Measurements from ENCODE around the gene IFI6.
A peak's percentile ranks its signal among the peaks of the same experiment; 100 is the strongest.
"Not testable (repeated sequence)": the region's sequence is repeated elsewhere in the genome, so short reads cannot be mapped to it uniquely, and the experiment has no call there.

The IFI6 gene, protein sequence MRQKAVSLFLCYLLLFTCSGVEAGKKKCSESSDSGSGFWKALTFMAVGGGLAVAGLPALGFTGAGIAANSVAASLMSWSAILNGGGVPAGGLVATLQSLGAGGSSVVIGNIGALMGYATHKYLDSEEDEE

DNA sequence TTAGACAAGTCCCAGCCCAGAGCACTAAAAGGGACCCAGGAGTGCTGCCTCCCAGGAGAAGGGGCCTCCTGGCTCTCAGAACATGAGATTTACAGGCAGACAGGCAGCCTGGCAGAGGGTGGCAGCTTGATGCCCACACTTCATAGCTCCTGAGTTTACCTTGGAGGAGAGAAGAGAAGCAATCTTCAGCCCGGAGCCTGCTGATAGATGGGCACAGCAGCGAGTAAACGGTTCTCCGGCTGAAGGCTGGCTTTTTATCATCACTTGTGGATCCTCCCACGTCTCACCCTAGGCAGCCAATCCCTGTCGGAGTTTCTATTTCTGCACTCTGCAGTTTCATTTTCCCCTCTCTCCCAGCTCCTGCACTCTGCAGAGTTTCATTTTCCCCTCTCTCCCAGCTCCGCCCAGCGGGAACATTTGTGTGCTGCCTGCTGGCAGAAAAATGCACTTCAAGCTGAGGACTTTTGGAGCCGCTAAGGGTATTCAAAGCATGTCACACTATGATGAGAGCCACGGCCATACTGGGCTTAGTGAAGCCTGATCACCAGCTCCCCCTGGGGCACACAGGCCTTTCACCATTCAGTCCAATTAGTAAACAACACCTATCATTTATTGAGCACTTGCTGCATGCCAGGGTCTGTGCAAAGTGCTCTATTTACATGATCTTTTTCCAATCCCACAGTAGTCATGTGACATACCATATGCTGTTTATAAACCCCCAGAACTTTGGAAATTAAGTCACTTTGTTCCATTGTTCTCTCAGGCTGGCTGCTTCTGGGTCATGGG is at the start of gene IFI6:
TSS of gene IFI6 (minus strand) at position 229 of the 786 bp plus-strand sequence. CDS start 2,878 bp downstream, outside the sequence.
- peak; percentile 80 for DNase-seq (ENCODE audit: low spot score)

DNA sequence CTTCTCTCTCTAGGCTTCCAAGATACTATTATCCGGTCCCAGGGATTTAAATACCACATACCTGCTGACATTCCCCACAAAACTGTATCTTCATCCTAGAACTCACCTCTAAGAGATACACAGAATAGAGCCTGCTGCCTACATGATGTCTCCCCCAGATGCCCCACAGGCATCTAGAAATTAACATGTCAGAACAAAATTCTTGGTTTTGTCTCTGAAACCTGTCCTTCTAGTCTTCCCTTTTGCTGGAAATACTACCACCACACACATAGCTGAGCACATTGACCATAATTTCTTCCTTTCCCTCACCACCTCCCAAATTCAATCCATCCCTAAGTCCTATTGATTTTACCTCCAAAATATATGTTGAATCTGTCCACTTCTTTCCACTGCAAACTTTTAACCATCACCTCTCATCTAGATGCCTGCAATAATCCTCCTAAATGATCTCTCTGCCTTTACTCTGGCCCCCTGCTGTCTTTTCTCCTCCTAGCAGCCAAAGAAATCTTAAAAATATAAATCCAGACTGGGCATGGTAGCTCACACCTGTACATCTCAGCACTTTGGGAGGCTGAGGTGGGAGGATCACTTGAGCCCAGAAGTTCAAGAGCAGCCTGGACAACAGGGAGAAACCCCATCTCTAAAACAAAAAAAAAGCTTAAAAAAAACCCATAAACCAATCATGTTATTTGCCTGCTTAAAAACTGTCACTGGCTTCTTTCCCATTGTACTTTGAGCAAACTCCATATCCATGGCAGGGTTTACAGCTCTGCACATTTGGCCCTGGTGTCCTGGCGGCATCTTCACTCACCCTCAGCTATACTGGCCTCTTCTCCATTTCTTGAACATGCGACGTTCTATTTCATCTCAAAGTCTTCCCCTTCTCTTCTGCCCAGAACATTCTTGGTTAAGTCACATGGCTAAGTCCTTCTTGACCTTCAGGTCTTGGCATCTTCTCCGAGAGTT is 47.6 kb upstream of the IFI6 start:
- no peak for DNase-seq (ENCODE audit: low spot score)

DNA sequence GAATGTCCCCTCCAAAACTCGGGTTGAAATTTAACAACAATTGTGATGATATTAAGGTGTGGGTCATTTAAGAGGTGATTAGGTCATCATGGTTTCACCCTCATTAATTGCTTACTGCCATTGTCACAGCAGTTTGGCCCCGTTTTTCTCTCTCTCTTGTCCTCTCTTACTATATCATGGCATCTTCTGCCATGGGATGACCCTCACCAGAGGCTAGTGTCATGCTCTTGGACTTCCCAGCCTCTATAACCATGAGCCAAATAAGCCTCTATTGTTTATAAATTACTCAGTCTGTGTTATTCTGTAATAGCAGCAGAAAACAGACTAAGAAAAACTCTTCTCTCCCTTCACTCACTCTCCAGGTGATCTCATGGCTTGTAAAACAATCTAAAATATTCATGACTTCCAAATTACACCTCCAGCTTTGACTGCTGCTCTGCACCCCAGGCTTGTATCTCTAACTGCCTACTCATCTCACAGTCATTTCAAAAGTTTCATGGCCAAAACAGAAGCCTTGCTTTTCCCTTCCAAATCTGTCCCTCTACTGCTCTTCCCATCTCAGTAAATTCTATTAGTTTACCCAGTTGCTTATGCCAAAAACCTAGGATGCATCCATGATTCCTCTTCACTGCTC is 44.4 kb upstream of the IFI6 start:
- DNase-seq (ENCODE audit: low spot score) = no peak

DNA sequence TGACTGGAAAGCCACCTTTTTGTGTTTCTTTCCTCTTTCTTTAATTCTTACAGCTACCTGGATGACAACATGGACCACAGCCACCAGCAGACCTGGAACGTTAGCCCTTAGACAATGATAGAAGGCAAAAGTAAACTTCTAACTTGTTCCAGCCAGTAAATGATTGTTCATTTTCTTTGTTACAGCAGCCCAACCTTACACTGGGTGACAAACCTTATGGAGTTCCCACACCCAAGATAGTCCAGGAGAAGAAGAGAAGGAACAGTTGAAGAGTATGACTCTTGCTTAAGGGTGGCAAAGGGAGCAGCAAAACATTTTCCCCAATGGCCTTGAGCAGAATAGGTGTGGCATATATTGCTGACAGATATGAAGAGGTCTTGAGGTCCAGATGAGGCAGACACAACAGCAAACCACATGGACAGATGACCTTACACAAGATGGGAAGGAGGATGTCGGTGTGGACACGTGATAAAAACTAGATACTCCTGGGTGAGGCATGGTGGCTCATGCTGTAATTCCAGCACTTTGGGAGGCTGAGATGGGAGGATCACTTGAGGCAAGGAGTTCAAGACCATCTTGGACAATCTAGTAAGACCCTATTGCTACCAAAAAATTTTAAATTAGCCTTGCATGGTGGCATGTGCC is 42.0 kb upstream of the IFI6 start:
- no peak for DNase-seq (ENCODE audit: low spot score)

DNA sequence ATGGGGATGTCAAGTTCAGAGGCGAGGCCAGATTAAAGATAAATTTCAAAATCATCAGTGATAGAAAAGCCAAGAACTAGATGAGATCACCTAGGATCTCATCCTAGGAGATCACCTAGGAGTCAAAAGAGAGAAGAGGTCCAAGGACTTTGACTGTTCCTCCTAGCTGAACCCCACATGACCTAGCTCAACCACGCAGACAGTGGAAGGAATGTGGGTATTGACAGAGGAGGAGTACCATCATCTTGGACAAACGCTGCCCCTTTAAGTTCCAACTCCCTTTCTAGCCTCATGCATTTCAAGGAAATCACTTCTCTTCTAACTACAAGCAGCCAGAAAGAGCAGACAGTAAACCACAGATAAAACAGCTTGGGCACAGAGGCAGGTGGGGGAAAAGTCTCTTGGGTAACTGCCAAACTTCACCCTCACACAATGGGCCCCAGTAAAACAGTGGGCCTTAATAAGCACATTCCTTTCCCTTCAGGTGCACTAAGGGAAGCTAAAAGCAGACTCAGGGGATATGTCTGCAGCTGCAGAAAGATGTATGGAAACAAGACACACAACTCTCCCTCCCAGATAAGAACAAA is 41.2 kb upstream of the IFI6 start:
- DNase-seq (ENCODE audit: low spot score) = no peak

DNA sequence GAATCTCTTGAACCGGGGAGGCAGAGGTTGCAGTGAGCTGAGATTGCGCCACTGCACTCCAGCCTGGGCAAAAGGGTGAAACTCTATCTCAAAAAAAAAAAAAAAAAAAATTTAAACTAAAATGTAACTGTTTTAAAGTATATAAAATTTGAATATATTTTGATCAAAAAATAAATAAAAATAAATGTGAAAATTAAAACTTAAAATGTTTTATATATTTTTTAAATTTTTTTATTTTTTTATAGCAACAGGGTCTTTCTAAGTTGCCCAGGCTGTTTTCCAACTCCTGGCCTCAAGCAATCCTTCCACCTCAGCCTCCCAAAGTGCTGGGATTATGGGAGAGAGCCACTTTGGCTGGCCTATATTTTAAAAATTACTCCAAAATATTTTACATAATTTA is 38.6 kb upstream of the IFI6 start:
- no peak for DNase-seq (ENCODE audit: low spot score)

DNA sequence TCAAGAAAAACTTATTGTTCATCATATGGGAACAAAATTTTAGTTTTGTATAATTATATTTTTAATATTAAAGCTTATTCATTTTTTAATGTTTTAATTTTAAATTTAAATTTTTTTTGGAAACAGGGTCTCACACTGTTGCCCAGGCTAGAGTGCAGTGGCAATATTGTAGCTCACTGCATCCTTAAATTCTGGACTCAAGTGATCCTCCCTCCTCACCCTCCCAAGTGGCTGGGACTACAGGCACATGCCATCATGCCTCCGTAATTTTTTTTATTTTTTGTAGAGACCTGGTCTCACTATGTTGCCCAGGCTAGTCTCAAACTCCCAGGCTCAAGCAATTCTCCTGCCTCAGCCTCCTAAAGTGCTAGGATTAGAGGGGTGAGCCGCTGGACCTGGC is 33.6 kb upstream of the IFI6 start:
- no peak for DNase-seq (ENCODE audit: low spot score)

DNA sequence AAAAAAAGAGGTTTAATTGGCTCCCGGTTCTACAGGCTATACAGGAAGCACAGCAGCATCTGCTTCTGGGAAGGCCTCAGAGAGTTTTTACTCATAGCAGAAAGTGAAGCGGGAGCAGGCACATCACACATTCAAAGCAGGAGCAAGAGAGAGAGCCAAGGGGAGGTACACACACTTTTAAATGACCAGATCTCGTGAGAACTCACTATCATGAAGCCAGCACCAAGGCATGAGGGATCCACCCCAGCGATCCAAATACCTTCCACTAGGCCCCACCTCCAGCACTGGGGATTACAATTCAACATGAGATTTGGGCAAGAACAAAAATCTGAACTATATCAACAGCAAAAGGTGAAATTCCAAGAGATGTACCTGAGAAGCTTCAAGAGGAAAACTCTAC is 33.0 kb upstream of the IFI6 start:
- DNase-seq (ENCODE audit: low spot score) = no peak

DNA sequence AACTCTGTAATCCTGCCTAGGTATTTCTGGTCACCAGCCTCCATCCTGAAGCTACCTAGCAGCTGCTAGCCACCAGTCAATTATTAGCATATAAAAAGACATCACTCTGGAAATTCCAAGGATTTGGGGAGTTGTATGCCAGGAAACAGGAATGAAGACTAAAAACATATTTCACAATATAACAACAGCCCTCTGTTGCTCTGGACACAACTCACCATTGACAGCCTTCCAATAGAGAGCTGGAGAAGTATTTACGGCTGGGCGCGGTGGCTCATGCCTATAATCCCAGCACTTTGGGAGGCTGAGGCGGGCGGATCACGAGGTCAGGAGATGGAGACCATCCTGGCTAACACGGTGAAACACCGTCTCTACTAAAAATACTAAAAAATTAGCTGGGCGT is 24.8 kb upstream of the IFI6 start:
- DNase-seq (ENCODE audit: low spot score) = not testable (repeated sequence)

DNA sequence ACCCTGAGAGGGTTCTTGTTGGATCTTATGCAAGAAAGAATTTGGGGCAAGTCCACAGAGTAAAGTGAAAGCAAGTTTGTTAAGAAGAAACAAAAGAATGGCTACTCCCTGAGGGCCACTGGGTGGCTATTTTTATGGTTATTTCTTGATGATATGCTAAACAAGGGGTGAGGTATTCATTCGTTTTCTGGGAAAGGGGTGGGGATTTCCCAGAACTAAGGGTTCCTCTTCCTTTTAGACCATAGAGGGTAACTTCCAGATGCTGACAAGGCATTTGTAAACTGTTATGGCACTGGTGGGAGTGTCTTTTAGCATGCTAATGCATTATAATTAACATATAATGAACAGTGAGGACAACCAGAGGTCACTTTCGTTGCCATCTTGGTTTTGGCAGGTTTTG is 18.2 kb upstream of the IFI6 start:
- DNase-seq (ENCODE audit: low spot score) = no peak

DNA sequence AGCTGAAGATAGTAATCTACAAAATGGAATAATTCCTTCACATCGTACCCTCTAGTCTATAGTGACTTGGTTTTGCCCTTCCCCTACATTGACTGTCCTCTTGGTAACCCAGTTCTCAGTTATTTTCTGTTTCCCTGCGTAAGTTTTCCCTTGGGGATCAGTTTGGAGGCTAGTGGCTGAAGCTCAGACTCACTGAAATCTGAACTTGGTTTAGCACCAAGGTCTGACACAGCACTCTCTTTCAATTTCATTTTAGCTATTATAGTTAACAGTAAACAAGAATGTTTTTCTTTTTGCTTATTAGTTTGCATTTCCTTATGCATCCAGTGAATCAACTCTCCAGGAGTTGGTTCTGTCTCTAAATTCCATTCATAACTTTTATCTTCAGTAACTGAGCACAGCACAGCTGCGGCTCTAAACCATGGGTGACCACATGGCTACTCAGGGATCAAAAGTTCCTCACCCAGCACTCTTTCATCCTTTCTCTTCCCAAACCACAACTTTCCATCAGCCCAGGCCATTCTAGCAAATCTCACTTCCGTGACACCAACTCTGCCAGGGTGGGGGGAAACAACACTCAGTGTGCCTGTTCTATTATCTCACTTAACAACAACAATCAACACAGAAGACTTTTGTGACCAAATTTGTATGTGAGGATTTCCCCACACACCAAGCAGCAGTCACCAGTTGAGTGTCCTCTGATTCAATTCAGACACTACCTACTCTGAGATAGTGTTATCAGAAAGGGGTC is 17.6 kb upstream of the IFI6 start:
- no peak for DNase-seq (ENCODE audit: low spot score)

DNA sequence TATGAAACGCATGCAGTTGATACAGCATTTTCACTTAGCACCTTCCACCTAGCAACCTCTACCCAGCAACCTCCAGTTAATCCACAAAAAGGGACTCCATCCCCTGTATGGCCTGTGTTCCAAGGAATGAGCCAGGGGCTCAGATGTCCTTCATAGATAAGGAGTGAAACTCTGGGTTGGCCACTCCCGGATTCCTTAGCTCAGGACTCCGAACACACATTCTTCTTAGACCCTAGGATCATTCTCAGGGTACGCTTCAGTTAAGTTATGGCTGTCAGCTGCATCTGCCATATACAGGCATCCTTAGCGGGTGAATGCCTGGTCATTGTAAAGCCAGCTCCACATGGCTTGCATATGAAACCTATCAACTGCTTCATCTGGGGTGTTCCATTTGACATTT is 15.9 kb upstream of the IFI6 start:
- DNase-seq (ENCODE audit: low spot score) = no peak

DNA sequence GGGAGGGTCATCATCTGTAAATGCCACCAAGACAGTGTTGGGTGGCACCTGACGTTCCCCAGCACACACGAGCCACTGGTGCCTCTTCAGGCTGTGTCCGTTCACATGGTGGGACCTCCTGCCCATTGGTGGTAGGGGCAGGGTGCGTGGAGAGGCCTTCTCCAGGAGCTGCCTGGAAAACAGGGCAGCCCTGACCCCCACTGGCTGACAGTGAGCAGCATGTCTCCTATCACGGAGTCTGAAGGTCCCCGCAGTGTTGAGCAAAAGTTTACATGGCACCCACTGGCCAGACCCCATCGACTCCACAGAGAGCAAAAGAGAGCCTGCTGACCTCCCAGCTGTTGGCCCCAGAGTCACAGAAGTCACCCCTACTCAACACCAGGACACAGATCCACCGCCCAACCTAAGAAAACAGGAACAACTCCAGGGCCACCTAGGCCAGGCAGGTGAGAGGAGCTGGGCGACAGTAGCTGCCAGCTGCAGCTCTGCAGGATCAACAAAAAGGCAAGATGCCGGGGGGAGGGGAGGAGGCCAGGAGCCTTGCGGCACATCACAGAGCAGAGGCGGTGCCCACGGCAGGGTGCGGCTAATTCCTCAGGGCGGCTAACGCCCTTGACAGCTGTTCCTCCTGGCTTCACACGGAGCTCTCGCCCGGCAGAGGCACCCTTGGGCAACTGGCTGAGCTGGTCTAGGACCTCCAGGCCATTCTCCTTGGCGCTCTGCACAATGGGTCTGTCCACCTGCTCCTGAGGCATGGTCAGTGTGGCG is 14.4 kb upstream of the IFI6 start:
- no peak for DNase-seq (ENCODE audit: low spot score)

DNA sequence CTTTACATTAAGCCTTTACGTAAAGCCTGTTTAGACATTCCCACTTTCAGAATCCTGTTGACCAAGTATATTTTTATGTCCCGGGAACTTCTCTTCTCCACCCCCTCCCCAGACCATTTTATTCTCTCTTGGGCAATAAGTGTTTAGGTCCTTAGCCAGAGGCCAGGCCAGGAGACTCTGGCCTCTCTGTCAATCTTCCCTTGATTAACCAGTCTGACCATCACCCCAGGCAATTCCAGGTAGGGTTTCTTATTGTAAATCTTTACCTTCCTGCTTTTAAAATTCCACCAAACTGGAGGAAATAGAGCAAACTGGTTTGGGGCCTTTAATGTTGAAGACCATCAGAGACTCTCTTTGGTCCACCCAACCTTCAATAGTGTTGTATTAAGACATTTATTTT is 12.2 kb upstream of the IFI6 start:
- no peak for DNase-seq (ENCODE audit: low spot score)

DNA sequence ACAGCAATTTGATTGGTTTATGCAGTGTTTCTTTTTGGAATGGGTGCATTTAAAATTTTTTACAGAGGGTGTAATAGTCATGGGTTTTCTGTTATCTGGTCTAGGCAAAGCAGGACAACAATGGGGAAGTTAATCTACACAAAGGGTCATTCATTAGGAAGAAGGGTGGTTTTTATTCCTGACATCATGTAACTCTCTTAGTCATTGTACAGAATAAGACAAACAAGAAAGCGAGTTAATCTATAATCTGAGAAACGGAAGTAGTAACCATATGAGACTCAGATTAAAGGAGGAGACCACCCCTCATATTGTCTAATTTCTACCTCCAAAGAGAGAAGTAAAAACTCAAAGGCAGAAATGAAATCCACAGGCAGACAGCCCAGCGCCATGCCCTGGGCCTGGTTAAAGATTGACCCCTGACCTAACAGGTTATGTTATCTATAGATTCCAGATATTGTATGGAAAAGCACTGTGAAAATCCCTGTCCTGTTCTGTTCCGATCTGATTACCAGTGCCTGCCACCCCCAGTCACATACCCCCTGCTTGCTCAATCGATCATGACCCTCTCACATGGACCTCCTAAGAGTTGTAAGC is 10.5 kb upstream of the IFI6 start:
- DNase-seq (ENCODE audit: low spot score) = no peak

DNA sequence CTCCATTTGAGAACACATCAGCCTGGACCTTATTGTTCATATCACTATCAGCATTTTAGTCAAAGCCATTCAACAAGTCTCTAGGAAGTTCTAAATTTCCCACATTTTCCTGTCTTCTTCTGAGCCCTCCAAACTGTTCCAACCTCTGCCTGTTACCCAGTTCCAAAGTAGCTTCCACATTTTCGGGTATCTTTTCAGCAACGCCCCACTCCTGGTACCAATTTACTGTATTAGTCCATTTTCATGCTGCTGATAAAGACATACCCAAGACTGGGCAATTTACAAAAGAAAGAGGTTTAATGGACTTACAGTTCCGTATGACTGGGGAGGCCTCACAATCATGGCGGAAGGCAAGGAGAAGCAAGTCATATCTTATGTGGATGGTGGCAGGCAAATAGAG is 9.6 kb upstream of the IFI6 start:
- not testable (repeated sequence) for DNase-seq (ENCODE audit: low spot score)

DNA sequence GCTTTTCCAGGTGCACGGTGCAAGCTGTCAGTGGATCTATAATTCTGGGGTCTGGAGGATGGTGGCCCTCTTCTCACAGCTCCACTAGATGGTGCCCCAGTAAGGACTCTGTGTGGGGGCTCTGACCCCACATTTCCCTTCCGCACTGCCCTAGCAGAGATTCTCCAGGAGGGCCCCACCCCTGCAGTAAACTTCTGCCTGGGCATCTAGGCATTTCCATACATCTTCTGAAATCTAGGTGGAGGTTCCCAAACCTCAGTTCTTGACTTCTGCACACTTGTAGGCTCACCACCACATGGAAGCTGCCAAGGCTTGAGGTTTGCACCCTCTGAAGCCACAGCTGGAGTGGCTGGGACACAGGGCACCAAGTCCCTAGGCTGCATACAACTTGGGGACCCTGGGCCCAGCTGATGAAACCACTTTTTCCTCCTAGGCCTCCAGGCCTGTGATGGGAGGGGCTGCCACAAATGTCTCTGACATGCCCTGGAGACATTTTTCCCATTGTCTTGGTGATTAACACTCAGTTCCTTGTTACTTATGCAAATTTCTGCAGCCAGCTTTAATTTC is 8.3 kb upstream of the IFI6 start:
- DNase-seq (ENCODE audit: low spot score) = not testable (repeated sequence)

DNA sequence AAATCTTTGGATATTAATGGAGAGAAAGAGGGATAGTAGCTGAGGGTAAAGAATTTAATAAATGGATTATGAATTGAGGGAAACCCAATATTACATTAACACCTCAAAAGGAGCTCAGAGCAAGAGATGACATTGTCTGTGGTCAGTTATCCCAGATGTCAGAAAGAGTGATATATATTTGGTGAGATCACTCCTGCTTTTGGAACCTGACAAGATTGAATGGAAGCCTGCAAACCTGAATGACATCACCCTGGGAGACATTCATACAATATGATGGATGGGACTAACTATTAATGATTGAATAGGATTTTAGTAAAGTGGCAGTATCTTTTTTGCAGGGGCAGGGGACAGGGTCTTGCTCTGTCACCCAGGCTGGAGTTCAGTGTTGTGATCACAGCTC is 6.8 kb upstream of the IFI6 start:
- no peak for DNase-seq (ENCODE audit: low spot score)

DNA sequence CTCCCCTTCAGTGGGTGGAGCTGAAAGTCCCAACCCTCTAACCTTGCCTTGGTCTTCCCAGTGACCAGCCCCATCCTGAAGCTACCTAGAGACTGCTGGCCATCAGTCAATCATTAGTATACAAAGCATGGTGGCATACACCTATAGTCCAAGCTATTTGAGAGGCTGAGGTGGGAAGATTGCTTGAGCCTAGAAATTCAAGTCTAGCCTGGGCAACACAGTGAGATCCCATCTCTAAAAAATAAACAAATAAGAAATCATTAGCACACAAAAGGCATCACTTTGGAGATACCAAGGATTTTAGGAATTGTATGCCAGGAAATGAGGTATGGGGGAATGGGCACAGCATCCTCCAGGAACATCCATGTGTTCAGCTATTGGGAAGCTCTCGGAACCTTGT is 4.4 kb upstream of the IFI6 start:
- no peak for DNase-seq (ENCODE audit: low spot score)
